ENCODE measurements around the gene GFM2.
"Not testable (repeated sequence)": the region's sequence is repeated elsewhere in the genome, so short reads cannot be mapped to it uniquely, and the experiment has no call there.

The GFM2 gene

DNA sequence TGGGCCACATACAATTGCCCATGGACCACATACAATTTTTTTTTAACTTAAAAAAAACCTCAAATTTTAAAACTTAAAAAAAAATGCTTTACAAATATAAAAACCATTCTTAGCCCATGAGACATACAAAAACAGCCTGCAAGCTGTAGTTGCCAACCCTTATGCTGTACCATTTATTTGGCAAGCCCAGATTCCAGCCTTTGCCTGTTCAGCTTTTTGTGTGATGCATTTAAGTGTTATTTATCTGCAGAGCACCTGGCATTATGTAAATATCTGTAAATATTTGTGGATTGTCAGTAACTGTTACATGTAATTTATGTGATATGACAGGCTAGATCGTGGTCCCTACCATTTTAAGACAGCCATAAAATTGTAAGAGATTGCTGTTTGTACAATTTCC, 49.3 kb downstream of the GFM2 start:
- TF ChIP-seq, protein P1, sequence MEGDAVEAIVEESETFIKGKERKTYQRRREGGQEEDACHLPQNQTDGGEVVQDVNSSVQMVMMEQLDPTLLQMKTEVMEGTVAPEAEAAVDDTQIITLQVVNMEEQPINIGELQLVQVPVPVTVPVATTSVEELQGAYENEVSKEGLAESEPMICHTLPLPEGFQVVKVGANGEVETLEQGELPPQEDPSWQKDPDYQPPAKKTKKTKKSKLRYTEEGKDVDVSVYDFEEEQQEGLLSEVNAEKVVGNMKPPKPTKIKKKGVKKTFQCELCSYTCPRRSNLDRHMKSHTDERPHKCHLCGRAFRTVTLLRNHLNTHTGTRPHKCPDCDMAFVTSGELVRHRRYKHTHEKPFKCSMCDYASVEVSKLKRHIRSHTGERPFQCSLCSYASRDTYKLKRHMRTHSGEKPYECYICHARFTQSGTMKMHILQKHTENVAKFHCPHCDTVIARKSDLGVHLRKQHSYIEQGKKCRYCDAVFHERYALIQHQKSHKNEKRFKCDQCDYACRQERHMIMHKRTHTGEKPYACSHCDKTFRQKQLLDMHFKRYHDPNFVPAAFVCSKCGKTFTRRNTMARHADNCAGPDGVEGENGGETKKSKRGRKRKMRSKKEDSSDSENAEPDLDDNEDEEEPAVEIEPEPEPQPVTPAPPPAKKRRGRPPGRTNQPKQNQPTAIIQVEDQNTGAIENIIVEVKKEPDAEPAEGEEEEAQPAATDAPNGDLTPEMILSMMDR (IDR thresholded peaks at IDR 0.05; ENCODE audit: low read depth, low read length): no peak
- no peak overlapping the region for H3K4me3 ChIP-seq (ENCODE audit: low read depth, low read length)

DNA sequence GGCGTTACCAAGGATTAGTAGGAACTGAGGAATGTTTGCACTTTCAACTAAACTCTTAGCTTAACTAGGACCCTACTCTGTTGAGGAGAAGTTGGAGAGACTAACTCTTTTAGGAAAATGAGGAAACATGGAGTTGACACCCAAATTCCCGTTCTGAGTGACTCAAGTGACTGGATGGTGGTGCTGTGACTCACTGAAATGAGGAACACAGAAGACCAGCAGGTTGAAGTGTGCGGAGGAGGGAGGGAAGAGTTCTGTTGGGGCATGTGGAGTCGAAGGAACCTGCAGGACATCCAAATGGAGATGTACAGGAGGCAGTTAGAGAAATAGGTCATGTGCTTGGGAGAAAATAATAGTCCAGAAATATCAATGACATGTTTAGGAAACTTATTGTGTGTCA, 73.7 kb downstream of the GFM2 start:
- no peak overlapping the region for H3K4me3 ChIP-seq (ENCODE audit: low read depth, low read length)
- TF ChIP-seq, protein P1 (IDR thresholded peaks at IDR 0.05; ENCODE audit: low read depth, low read length): no peak

DNA sequence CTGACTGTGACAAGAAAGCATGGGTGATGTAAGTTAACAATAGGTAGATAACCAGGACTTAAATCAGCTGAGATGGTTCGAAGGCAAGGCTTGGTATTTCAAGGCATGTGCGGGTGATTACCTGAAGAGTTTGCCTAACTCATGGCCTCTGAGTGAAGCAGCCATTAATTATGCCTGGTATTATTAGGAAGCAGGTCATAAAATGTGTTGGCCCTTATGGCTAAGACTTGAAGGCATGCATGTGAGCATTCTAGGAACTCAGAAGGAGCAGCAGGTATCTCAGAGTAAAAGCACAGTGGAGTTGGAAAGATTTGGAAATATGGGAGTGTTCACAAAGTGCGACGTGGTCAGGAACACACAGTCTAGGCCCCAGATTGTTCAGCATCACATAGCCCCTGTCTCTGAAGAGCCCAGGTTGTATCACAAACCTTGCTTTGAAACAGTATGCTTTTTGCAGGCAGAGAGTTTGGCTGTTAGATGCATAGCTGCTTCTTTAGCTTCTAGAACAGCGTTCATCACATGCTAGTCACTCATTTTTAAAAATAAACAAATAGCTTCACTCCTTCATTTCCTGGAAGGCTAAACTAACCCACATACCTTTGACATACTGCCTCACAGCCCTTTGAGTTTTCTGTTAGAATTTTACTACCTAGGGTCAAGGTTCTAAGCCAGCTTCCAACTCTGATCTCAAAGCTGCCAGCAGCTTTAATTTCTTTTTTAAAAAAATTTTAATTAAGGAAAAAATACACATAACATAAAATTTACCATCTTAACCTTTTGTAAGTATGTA, 79.8 kb downstream of the GFM2 start:
- peak overlapping the region; percentile 77 for H3K4me3 ChIP-seq (ENCODE audit: low read depth, low read length)
- TF ChIP-seq, protein P1 (IDR thresholded peaks at IDR 0.05; ENCODE audit: low read depth, low read length): no peak

- H3K4me3 ChIP-seq (ENCODE audit: low read depth, low read length): peak overlapping the region; percentile 77
- TF ChIP-seq, protein P1 (IDR thresholded peaks at IDR 0.05; ENCODE audit: low read depth, low read length): no peak
These were observed 80.8 kb downstream of the GFM2 start for GRCh38 chr5:74685979-74686631.

GRCh38 chr5:74684900-74685851, 81.7 kb downstream of the GFM2 start, which contains the start of gene HEXB:
TSS of gene HEXB (plus strand) at chr5:74685233. CDS start at chr5:74685261, 28 bp downstream.
- peak within 1 kb of the TSS; percentile 77 for H3K4me3 ChIP-seq (ENCODE audit: low read depth, low read length)
- TF ChIP-seq, protein P1 (IDR thresholded peaks at IDR 0.05; ENCODE audit: low read depth, low read length): no peak

DNA sequence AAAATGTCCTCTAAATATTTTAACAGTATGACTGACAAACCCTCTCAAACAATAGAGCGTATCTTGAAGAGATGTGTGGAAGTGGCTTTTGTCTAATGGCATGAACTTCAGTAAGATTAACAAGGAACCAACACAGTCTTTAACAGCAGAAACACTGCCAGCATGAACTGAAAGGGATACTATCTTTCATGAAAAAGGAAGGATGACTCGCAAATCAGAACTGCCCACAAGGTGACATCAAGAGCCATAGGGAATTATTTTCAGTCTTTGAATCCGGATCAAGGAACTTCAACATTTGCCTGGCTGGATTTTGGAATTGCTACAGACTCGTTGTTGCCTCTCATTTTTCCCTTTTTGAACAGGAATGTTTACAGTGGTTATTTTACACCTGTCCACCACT, 87.0 kb downstream of the GFM2 start:
- TF ChIP-seq, protein P1 (IDR thresholded peaks at IDR 0.05; ENCODE audit: low read depth, low read length): no peak
- H3K4me3 ChIP-seq (ENCODE audit: low read depth, low read length): no peak overlapping the region

- not testable (repeated sequence) for H3K4me3 ChIP-seq (ENCODE audit: low read depth, low read length)
These were observed 87.6 kb downstream of the GFM2 start for GRCh38 chr5:74679300-74679699.

GRCh38 chr5:74678123-74678522, 88.8 kb downstream of the GFM2 start:
- H3K4me3 ChIP-seq (ENCODE audit: low read depth, low read length): not testable (repeated sequence)

DNA sequence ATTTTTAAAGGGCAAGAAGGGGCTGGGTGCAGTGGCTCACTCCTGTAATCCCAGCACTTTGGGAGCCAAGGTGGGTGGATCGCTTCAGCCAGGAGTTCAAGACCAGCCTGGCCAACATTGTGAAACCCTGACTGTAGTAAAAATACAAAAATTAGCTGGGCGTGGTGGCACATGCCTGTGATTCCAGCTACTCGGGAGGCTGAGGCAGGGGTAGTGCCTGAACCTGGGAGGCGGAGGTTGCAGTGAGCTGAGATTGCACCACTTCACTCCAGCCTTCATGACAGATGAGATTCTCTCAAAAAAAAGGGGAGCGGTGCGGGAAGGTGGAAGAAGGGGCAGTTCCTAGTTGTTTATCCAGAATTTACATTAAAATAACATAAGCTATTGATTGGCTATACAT, 90.5 kb downstream of the GFM2 start:
- not testable (repeated sequence) for H3K4me3 ChIP-seq (ENCODE audit: low read depth, low read length)

All from WI38 (cell line).